Measurements from ENCODE around the gene SENP8. TPM values are rescaled to one million over a fixed set of nuclear protein-coding genes. Genes with fewer than 3 reads are reported as not detected.

SENP8 gene
- total RNA-seq, 2 experiments from 2014 or later: 1.1 to 1.4 TPM

DNA sequence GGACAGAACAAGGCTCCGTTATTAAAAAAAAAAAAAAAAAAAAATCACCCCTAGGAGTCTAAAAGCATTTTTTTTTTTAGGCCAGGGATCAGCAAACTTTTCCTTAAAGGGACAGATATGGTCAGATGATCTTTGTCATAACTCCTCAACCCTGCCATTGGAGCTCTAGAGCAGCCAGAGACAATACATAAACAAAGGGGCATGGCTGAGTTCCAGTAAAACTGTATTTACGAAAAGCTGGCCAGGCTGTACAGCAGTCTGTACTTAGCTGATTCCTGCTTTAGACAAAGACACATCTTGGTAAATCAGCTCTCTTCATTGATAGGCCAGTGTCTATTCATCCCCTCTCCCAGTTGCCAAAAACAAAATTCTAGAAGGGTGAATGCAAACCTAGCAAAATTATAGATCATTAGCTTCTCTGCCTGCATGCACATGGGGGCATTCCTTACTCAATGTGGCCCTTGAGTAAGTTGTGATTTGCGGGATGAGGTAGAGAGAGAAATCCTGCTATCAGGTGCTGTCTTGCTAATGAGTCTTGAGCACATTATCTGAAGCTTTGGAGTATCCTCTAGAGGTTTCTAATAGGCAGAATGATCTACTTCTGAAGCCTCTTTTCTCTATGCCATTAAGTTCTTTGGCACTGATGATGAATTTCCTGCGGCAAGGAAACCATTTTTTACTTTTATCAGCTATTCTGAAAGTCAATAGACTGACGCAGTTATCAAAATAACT, 35.2 kb downstream of the SENP8 start:
- DNase-seq: no peak
- Mint-ChIP-seq H3K27me3 (no peaks in the 10 kb centered on the region), H3K4me1 (peaks cover 4% of the 10 kb centered on the region), H3K27ac (no peak overlapping the region), H3K9me3 (ENCODE audit: low read depth) (no peaks in the 10 kb centered on the region), H3K4me3 (no peak overlapping the region), H3K36me3 (no peaks in the 10 kb centered on the region)
- CTCF ChIA-PET: interaction anchor here (1.6 to 2.5 kb wide), 5 partner anchors 351 to 409 kb away, joined by 5 to 14 read pairs (median 9); no protein-coding TSS in a partner anchor
- no peak for ATAC-seq

DNA sequence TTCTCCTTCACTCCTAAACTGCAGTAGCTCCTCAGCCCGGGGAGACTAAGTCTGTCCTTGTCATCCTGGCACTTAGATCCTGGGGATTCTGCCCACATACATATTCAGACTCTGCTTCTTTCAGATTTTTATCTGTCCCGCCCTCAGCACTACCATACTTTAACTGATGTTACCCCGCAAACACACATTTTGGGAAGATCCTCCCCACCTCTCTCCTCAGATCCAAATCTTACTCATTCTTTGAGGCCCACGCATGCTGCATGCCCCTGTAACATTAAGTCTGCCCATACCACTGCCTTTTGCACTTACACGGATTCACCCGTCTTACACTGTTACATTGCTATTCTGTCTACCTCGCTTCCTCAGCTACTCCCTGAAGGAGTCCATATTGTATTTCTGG, 36.1 kb downstream of the SENP8 start:
- Mint-ChIP-seq H3K27ac (no peak overlapping the region), H3K4me1 (peaks cover 4% of the 10 kb centered on the region), H3K36me3 (no peaks in the 10 kb centered on the region), H3K4me3 (no peak overlapping the region), H3K9me3 (ENCODE audit: low read depth) (no peaks in the 10 kb centered on the region), H3K27me3 (no peaks in the 10 kb centered on the region)
- CTCF ChIA-PET: interaction anchor here (1.6 to 2.5 kb wide), 5 partner anchors 352 to 410 kb away, joined by 5 to 14 read pairs (median 9); no protein-coding TSS in a partner anchor
- no peak for DNase-seq
- no peak for ATAC-seq

DNA sequence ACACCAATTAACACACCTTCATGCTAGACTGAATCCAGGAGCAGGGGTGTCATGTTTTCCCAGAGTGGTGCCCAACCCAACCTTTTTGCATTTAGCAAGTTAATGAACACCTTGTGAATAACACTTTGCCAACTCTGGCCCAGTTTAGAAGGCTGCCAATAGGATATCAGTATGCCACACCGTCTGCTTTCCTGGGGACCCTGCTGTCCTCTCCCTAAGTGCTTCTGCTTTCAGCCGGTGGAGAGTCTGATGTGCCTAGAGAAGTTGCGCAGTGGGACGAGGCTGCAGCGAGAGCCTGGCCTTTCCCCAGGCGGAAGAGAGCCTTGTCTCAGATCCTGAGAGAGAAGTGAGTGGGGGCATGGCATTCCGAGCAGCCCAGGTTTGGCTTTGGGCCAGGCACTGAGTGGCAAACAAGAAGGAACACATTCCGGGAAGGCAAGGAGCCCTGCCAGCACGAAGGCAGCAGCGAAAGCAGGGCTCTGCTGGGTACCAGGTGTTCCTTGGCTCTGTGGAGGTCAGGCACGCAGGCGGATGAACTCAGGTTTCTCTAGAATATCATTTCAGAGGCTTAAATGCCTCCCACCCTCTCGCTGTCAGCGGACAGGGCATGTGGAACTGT, 36.9 kb downstream of the SENP8 start:
- Mint-ChIP-seq H3K4me1 (peaks cover 4% of the 10 kb centered on the region), H3K4me3 (no peak overlapping the region), H3K27me3 (no peaks in the 10 kb centered on the region), H3K36me3 (no peaks in the 10 kb centered on the region), H3K9me3 (ENCODE audit: low read depth) (no peaks in the 10 kb centered on the region), H3K27ac (no peak overlapping the region)
- CTCF ChIA-PET: interaction anchor here (0.9 to 3.8 kb wide), 11 partner anchors 8 to 411 kb away, joined by 3 to 44 read pairs (median 9); no protein-coding TSS in a partner anchor
- DNase-seq (no peak), ATAC-seq (no peak)

DNA sequence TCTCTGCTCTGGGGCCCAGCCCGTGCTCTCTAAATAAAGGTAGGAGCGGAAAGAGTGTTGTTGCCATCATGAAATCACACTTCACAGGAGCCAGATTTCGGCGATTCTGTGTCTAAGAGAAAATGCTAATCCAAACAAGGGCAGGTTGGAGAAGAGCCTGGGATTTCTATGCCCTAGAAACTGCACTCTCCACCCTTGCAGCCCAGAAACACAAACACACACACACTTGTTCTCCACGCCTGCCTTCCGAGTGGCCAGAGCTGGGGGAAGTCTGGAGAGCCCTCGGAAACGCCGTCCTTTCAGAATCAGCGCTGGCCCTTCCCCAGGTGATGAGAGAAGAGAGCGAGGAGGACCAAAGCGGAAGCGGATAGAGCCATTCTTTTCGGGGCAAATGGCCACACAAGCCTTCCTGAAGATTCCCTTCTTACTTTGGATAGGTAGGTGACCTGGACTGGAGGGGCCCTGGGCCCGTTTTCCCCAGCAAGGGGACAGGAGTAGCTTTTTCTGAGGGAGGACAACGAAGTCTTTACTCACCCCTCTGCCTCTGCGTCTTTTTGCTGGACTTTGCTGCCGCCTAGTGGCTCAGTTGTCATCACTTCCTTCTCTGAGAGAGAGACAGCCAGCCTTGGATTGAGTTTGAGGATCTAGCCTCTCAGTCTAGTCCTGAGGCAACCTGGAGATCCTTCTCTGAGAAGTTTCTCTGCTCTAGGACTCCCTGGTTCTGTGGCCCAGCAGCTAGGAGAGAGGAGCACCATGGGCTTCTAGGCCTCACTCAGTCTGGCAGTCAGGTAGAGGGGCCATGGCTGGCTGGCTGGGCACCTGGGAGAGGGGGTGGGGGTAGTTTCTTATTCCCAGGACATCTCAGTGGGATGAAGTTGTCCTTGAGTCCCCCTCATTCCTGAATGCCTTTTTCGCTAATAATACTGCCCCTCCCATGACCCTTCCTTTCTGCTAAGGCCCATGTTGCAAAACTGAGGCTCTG, 37.7 kb downstream of the SENP8 start:
- no peaks in the 10 kb centered on the region for H3K9me3 Mint-ChIP-seq (ENCODE audit: low read depth)
- no peaks in the 10 kb centered on the region for H3K36me3 Mint-ChIP-seq
- no peaks in the 10 kb centered on the region for H3K27me3 Mint-ChIP-seq
- peak overlapping the region; percentile 65 for H3K4me3 Mint-ChIP-seq
- H3K27ac Mint-ChIP-seq: no peak overlapping the region
- ATAC-seq: peak; percentile 95
- DNase-seq: peak; percentile 89
- CTCF ChIA-PET: interaction anchor here (0.6 to 3.8 kb wide), 26 partner anchors 9 to 580 kb away, joined by 3 to 44 read pairs (median 4); no protein-coding TSS in a partner anchor
- peaks cover 4% of the 10 kb centered on the region for H3K4me1 Mint-ChIP-seq

DNA sequence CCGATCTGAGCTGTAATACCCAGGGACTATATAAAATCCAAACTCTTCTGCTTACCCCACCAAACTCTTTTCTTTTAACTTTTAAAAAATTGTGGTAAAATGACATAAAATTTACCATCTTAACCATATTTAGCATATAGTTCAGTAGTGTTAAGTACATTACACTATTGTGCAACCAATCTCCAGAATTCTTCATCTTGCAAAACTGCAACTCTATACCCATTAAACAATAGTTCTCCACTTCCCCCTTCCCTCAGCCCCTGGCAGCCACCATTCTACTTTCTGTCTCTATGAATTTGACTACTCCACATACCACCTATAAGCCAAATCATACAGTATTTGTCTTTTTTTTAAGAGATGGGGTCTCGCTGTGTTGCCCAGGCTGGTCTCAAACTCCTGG, 38.7 kb downstream of the SENP8 start:
- no peak overlapping the region for H3K4me3 Mint-ChIP-seq
- CTCF ChIA-PET: interaction anchor here (1.0 to 3.8 kb wide), 17 partner anchors 11 to 713 kb away, joined by 3 to 44 read pairs (median 6); no protein-coding TSS in a partner anchor

DNA sequence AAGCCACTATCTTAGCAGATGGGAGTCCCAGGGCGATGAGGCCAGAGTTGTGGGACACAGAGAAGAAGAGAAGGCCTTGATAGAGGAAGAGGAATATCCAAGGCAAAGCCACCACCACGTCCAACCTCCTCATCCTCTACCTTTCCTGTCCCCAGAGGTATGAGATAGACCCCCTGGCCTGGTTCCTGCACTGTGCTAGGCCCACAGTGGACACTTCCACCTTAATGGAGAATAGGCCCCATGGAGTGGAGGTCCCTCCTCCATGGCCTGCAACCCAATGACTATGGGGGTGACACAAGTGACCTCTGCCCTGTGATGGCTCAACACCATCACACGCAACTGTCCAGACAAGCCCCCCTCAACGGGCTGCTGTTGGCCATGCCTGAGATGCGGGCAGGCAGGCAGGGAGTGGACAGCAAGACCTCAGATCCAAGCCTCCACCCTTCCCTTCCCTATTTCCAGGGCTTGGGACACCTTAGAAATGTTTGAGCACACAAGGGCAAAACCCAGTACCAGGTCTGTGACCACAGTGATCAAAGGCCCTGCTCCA, 42.6 kb downstream of the SENP8 start:
- Mint-ChIP-seq H3K4me1 (peaks cover 2% of the 10 kb centered on the region), H3K9me3 (ENCODE audit: low read depth) (no peaks in the 10 kb centered on the region), H3K27ac (no peak overlapping the region), H3K4me3 (no peak overlapping the region), H3K36me3 (no peaks in the 10 kb centered on the region), H3K27me3 (no peaks in the 10 kb centered on the region)
- DNase-seq (peak; percentile 16), ATAC-seq (no peak)
- CTCF ChIA-PET: no interaction called here

More for the DNA sequence above, 38.7 kb downstream of the SENP8 start:
- Mint-ChIP-seq H3K27ac (no peak overlapping the region), H3K27me3 (no peaks in the 10 kb centered on the region), H3K4me1 (peaks cover 4% of the 10 kb centered on the region), H3K9me3 (ENCODE audit: low read depth) (no peaks in the 10 kb centered on the region), H3K36me3 (no peaks in the 10 kb centered on the region)
- no peak for ATAC-seq
- no peak for DNase-seq

DNA sequence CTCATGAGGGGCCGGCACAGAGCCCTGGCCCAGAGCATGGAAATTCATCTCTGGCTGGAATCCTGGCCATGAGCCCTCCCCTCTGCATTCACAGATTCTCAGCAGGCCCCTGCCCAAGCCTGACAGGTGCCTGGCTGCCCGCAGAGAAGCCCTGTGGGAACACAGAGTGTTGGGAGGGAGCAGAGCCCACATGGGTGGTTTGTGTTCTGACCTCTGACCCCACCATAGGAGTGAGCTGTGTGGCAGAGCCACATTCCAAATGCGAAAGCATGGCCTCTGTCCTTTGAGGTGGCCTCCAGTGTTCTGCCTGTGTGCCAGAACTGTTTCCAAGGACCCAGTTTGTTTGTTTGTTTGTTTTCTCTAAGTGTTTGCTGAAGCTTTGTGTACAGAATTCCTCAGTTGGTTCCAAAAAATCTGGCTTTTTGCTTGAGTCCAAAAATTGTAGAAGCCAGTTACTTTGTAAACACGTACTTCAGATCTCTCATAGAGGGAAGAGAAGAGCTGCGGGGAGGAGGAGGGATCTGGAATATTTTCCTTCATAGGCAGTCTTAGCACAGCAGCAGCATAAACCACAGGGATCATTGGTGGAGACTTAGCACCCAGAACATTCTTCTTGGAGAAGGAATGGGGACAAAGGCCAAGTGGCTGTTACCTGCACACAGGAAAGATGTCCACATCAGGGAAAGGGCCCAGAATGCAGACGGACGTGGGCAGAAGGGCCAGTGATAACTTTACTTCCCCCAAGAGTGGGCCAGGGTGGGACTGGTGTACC, 43.3 kb downstream of the SENP8 start:
- ATAC-seq: no peak
- peak; percentile 11 for DNase-seq
- Mint-ChIP-seq H3K9me3 (ENCODE audit: low read depth) (no peaks in the 10 kb centered on the region), H3K27ac (no peak overlapping the region), H3K4me3 (no peak overlapping the region), H3K27me3 (no peaks in the 10 kb centered on the region), H3K36me3 (no peaks in the 10 kb centered on the region), H3K4me1 (no peaks in the 10 kb centered on the region)
- CTCF ChIA-PET: no interaction called here

DNA sequence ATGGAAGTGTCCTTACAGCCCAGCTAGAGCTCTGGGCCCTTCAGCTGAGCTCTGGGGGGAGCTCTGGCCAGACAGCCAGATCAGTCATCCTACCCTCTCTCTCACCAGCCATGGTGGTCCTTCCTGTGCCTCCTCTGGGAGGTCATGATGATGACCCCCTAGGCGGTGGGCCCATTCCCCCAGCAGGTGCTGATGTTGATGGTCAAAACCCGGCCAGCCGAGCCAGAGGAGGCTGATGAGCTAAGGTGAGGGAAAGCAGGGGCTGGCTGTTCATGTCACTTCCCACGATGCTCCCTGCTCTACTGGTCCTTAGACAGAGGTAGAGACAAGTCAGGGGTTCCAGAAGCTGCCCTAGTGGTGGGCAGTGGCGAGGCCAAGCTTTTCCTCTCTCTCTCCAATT, 44.4 kb downstream of the SENP8 start:
- H3K27me3 Mint-ChIP-seq: no peaks in the 10 kb centered on the region

DNA sequence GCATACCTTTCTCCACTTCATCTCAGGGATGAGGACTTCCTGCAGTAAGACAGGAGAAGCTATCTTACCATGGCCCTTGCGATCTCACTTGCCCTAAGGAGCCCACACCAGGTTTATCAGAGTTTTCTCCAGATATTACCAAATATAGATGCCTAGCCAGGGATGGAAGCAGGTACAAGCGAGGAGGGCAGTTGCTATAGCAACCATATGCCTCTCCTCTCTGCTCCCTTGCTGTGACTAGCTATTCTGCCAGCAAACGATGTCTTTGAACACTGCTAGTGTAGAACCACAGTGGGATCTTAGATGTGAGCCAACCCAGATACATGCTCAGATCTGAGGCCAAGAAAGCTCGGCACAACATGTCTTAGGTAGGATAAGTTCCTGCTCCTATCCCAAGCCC, 45.5 kb downstream of the SENP8 start:
- H3K9me3 Mint-ChIP-seq (ENCODE audit: low read depth): no peaks in the 10 kb centered on the region
- H3K4me3 Mint-ChIP-seq: no peak overlapping the region
- peaks cover 16% of the 10 kb centered on the region for H3K4me1 Mint-ChIP-seq
- H3K36me3 Mint-ChIP-seq: no peaks in the 10 kb centered on the region
- no peak for DNase-seq
- no peak for ATAC-seq
- CTCF ChIA-PET: interaction anchor here (0.7 to 1.4 kb wide), 2 partner anchors 12 to 420 kb away, joined by 3 to 5 read pairs; no protein-coding TSS in a partner anchor
- H3K27ac Mint-ChIP-seq: no peak overlapping the region
- no peaks in the 10 kb centered on the region for H3K27me3 Mint-ChIP-seq

More for the DNA sequence above, 44.4 kb downstream of the SENP8 start:
- ATAC-seq (no peak), DNase-seq (no peak)
- Mint-ChIP-seq H3K9me3 (ENCODE audit: low read depth) (no peaks in the 10 kb centered on the region), H3K4me3 (no peak overlapping the region), H3K27ac (no peak overlapping the region), H3K36me3 (no peaks in the 10 kb centered on the region), H3K4me1 (peaks cover 4% of the 10 kb centered on the region)
- CTCF ChIA-PET: interaction anchor here (1.4 kb wide), 1 partner anchor 419 kb away, joined by 5 read pairs; no protein-coding TSS in a partner anchor

DNA sequence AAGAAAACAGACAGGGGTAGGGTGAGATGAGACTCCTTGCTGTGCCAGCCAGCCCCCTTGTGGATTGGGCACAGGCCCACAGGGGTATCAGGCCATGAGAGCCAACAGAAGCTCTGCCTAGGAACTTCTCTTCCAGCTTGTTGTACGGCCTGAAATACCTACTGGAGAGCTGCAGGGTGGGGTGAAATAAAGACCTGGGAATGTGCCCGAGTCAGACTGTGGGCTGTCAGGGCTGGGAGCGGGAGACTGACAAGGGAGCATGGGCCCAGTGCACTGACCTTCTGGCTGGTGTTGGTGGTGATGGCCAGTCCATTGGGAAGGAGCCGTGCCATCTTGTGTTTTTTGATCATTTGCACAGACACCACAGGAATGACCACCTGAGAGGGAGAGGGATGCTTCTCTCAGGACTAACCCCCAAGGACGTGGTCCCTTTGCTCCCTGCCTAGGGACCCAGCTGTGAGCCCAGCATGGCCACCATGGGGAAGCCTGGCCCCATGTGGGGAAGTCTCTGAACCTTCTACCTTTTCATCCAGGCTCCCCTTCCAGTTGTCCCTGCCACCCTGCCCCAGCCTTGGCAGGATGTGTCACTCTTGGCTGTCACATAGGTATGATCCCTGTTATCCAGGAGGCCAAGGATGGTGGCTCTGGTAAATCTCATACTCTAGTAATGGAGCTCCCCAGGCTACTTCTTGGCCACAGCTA, 48.7 kb downstream of the SENP8 start:
- peaks cover 26% of the 10 kb centered on the region for H3K4me1 Mint-ChIP-seq
- CTCF ChIA-PET: interaction anchor here (1.0 kb wide), 1 partner anchor 365 kb away, joined by 4 read pairs; no protein-coding TSS in a partner anchor
- no peaks in the 10 kb centered on the region for H3K27me3 Mint-ChIP-seq
- DNase-seq: no peak
- H3K4me3 Mint-ChIP-seq: no peak overlapping the region
- no peaks in the 10 kb centered on the region for H3K36me3 Mint-ChIP-seq
- ATAC-seq: no peak
- no peak overlapping the region for H3K27ac Mint-ChIP-seq
- no peaks in the 10 kb centered on the region for H3K9me3 Mint-ChIP-seq (ENCODE audit: low read depth)

DNA sequence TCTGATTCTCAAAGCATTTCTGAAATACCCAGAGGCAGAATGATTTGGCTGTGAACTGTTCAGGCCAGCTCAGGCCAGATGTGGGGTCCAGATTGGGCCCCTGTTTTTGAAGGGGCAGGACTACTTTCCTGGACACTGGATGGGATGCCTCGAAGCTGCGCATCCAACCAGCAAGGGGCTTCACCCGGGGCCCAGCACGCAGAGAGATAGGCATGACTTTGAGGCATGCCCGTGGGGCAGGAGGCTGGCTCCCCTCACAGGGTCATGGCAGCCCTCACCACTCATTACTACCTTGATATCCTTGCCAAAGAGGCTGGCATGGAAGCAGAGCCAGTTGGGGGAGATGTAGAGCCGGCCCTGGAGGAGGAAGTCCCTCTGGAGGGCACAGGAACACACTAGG, 49.2 kb downstream of the SENP8 start:
- CTCF ChIA-PET: no interaction called here
- H3K27ac Mint-ChIP-seq: no peak overlapping the region
- peaks cover 26% of the 10 kb centered on the region for H3K4me1 Mint-ChIP-seq
- DNase-seq (no peak), ATAC-seq (no peak)
- H3K9me3 Mint-ChIP-seq (ENCODE audit: low read depth): no peaks in the 10 kb centered on the region
- H3K27me3 Mint-ChIP-seq: no peaks in the 10 kb centered on the region
- no peaks in the 10 kb centered on the region for H3K36me3 Mint-ChIP-seq
- H3K4me3 Mint-ChIP-seq: no peak overlapping the region
